Kidney epithelial cell (primary cell): Measurements from ENCODE around the gene IL1RL1. TPM values are rescaled to one million over a fixed set of nuclear protein-coding genes. Genes with fewer than 3 reads are reported as not detected.

Source experiments
- DNase-seq: peaks from one replicate; pipeline ENCODE4 v3.0.0-alpha.2; 2010; ENCODE audit warnings: low read depth
- H3K27me3 ChIP-seq: 2 replicates; pipeline ENCODE4 v1.6.0; 2011; ENCODE audit warnings: low read length; ENCODE audit not compliant: control insufficient read depth, insufficient read depth
- H3K36me3 ChIP-seq: 2 replicates; pipeline ENCODE4 v1.5.1; 2011; ENCODE audit warnings: low read length; ENCODE audit not compliant: control insufficient read depth, insufficient read depth
- H3K4me3 ChIP-seq: 2 replicates; pipeline ENCODE4 v1.5.1; 2011; ENCODE audit warnings: low read depth, mild to moderate bottlenecking, control low read depth, low read length
- total RNA-seq: library from RNA; depleted of rRNA; stranded (reverse); fragments of >200 nt; gene quantifications from 2 replicates; pipeline ENCODE4 v1.2.3, GENCODE V29; 2015
- TF ChIP-seq, protein P1 (sequence below): IDR thresholded peaks from 2 replicates; pipeline ENCODE4 v1.5.1; 2011; ENCODE audit warnings: mild to moderate bottlenecking, moderate library complexity, low read length, control low read depth, inconsistent platforms; ENCODE audit not compliant: insufficient read depth, poor library complexity, severe bottlenecking

Gene IL1RL1
- total RNA-seq, 1 donor from 2014 or later = 5.1 TPM

DNA sequence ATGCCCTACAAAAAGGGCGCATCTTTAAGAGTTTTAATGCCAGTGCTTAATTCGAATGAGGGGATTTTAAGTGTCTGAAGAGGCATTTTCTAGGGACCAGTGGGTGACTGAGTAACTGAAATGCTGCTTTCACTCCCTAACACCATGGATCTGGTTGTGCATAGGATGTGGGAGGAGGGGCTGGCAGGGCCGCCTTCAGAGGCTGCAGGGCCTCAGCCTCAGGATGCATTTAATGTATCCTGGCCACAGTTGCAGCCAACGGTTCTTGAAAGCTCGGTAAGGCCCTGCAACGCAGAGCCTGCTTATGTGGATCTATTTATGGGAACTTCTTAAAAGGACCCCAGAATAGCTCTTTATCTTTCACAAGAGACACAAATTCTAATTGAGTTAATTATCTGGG, 85.8 kb downstream of the IL1RL1 start:
- Histone ChIP-seq H3K4me3 (no peak overlapping the region), H3K27me3 (no peaks in the 10 kb centered on the region), H3K36me3 (no peaks in the 10 kb centered on the region)
- TF ChIP-seq, protein P1, sequence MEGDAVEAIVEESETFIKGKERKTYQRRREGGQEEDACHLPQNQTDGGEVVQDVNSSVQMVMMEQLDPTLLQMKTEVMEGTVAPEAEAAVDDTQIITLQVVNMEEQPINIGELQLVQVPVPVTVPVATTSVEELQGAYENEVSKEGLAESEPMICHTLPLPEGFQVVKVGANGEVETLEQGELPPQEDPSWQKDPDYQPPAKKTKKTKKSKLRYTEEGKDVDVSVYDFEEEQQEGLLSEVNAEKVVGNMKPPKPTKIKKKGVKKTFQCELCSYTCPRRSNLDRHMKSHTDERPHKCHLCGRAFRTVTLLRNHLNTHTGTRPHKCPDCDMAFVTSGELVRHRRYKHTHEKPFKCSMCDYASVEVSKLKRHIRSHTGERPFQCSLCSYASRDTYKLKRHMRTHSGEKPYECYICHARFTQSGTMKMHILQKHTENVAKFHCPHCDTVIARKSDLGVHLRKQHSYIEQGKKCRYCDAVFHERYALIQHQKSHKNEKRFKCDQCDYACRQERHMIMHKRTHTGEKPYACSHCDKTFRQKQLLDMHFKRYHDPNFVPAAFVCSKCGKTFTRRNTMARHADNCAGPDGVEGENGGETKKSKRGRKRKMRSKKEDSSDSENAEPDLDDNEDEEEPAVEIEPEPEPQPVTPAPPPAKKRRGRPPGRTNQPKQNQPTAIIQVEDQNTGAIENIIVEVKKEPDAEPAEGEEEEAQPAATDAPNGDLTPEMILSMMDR = no peak
- no peak for DNase-seq

DNA sequence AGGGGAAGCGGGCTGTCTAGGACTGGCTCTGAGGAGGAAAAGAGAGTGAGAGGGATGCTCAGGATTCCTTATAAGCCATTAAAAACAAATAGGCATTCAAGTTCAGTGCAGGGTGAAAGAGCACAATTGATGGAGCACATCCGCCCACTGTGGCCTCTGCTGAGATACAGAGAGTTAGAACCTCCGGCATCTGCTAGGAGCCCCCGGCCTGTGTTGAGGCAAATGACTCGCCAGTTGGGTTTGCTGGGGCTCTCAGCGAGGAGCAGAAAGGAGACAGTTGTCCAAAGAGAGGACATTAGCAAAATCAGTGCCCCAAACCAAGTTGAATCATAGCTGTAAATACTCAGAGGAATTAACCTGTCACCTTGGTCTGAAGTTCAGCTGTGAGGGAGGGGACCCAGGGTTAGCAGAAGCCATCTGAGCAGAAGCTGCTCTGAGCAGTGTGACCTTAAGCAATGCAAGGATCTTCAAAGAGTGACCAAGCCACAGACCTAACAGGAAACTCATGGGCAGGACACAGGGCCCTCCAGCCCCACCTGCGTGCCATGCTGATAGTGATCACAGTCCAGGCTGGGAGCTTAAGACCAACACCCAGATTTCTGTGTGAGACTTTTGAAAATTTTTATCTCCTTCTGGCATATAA, 88.3 kb downstream of the IL1RL1 start:
- no peak for DNase-seq
- no peaks in the 10 kb centered on the region for H3K27me3 ChIP-seq
- no peak overlapping the region for H3K4me3 ChIP-seq
- TF ChIP-seq, protein P1 = no peak
- no peaks in the 10 kb centered on the region for H3K36me3 ChIP-seq

DNA sequence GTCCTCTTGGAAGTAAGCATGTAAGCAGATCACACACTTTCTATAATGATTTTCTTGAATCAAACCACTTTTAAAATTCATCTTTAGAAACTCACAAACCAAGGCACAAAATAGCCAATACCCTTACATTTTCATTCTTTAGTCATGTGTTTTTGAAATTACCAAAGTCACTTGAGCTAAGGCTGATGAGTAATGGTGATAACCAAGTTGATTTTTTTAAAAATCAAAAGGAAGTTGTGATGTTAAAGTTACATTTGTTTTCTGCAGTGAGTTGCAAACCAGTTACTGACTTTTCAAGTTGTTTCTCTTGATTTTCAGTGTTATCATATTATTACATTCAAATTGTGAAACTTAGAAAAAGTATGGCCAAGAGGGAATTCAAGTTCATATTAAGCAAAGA, 90.1 kb downstream of the IL1RL1 start:
- no peak for DNase-seq
- H3K4me3 ChIP-seq = no peak overlapping the region
- H3K36me3 ChIP-seq = no peaks in the 10 kb centered on the region
- TF ChIP-seq, protein P1 = no peak
- no peaks in the 10 kb centered on the region for H3K27me3 ChIP-seq

Other genes starting within 250 kb of the IL1RL1 start
- 8.7 and 12.9 TPM in 2 replicates for gene IL1R1, start 168.8 kb upstream of the IL1RL1 start, total RNA-seq
- gene IL1RL2, start 124.5 kb upstream of the IL1RL1 start, total RNA-seq = 0.62 and 2.1 TPM in 2 replicates
- 5.1 and 9.2 TPM in 2 replicates for gene IL18R1, start 44.2 kb downstream of the IL1RL1 start, total RNA-seq
- gene IL18RAP, start 111.6 kb downstream of the IL1RL1 start, total RNA-seq = 0.07 TPM in 1 of 2 replicates, not detected in the other
- gene SLC9A4, start 161.7 kb downstream of the IL1RL1 start, total RNA-seq = 2.2 and 3.2 TPM in 2 replicates